CD4-positive, CD25-positive, alpha-beta regulatory T cell (primary cell): ENCODE data around the gene NAPSA. TPM values are rescaled to one million over a fixed set of nuclear protein-coding genes. Genes with fewer than 3 reads are reported as not detected.

ENCODE experiments used
- polyA plus RNA-seq, 4 donors: library from polyadenylated mRNA; unstranded; fragments of 300-500 nt; fragmentation: Illumina TruSeq; gene quantifications; one replicate each; pipeline ENCODE4 v1.2.3, GENCODE V29; 2021
- total RNA-seq: library from RNA; stranded (reverse); gene quantifications from one replicate; pipeline ENCODE4 v1.2.3, GENCODE V29; 2022

NAPSA gene
- total and polyA plus RNA-seq, 5 donors from 2014 or later, result 0.67 to 2.2 (median 1.2) TPM

Other genes with a start within 250 kb of the NAPSA start
- gene IZUMO2, start 202.4 kb downstream of the NAPSA start, total RNA-seq, result not detected
- gene IZUMO2, start 202.4 kb downstream of the NAPSA start, polyA plus RNA-seq, result not detected
- not detected for gene MYH14, start 162.0 kb downstream of the NAPSA start, total RNA-seq
- not detected for gene MYH14, start 162.0 kb downstream of the NAPSA start, polyA plus RNA-seq
- 1.4 TPM for gene KCNC3, start 36.3 kb downstream of the NAPSA start, total RNA-seq
- not detected for gene KCNC3, start 36.3 kb downstream of the NAPSA start, polyA plus RNA-seq
- 213 TPM for gene NR1H2, start 10.8 kb upstream of the NAPSA start, total RNA-seq
- 10 to 100 TPM; 60.3 to 75.0 (median 70.3) TPM for gene NR1H2, start 10.8 kb upstream of the NAPSA start, polyA plus RNA-seq
- 28.1 TPM for gene POLD1, start 18.7 kb upstream of the NAPSA start, total RNA-seq
- gene POLD1, start 18.7 kb upstream of the NAPSA start, polyA plus RNA-seq, result 10 to 100 TPM; 19.3 to 23.5 (median 21.3) TPM
- not detected for gene SPIB, start 53.3 kb upstream of the NAPSA start, total RNA-seq
- under 1 TPM in 2 of 4 donors, not detected in 2; 0.10 to 0.38 TPM for gene SPIB, start 53.3 kb upstream of the NAPSA start, polyA plus RNA-seq
- gene MYBPC2, start 67.3 kb upstream of the NAPSA start, total RNA-seq, result 0.49 TPM
- under 1 TPM in 1 of 4 donors, not detected in 3; 0.23 TPM for gene MYBPC2, start 67.3 kb upstream of the NAPSA start, polyA plus RNA-seq
- gene EMC10, start 110.9 kb upstream of the NAPSA start, total RNA-seq, result 83.7 TPM
- 10 to 100 TPM in 1 of 4 donors, 1 to 10 TPM in 3; 8.0 to 12.7 (median 9.3) TPM for gene EMC10, start 110.9 kb upstream of the NAPSA start, polyA plus RNA-seq
- 0.64 TPM for gene GARIN5A, start 111.2 kb upstream of the NAPSA start, total RNA-seq
- under 1 TPM in 2 of 4 donors, not detected in 2; 0.39 to 0.83 TPM for gene GARIN5A, start 111.2 kb upstream of the NAPSA start, polyA plus RNA-seq
- 18.5 TPM for gene JOSD2, start 145.6 kb upstream of the NAPSA start, total RNA-seq
- 10 to 100 TPM; 16.6 to 37.7 (median 28.4) TPM for gene JOSD2, start 145.6 kb upstream of the NAPSA start, polyA plus RNA-seq
- gene ASPDH, start 148.3 kb upstream of the NAPSA start, total RNA-seq, result not detected
- gene ASPDH, start 148.3 kb upstream of the NAPSA start, polyA plus RNA-seq, result not detected
- not detected for gene LRRC4B, start 202.8 kb upstream of the NAPSA start, total RNA-seq
- not detected for gene LRRC4B, start 202.8 kb upstream of the NAPSA start, polyA plus RNA-seq